Skeletal muscle tissue (tissue), 4 donors: ENCODE data around the gene SMOC2. TPM values are rescaled to one million over a fixed set of nuclear protein-coding genes. Genes with fewer than 3 reads are reported as not detected.
"Not testable (repeated sequence)": the region's sequence is repeated elsewhere in the genome, so short reads cannot be mapped to it uniquely, and the experiment has no call there.

Experiments
- H3K27ac ChIP-seq: one replicate; pipeline ENCODE4 v1.7.0; 2013; ENCODE audit warnings: mild to moderate bottlenecking, low read depth, low read length, inconsistent platforms
- H3K27me3 ChIP-seq, 3 donors: one replicate each; pipeline ENCODE4 v1.7.0; 2013; ENCODE audit warnings: low read length in 3 of 3; ENCODE audit not compliant: control insufficient read depth in 3 of 3, insufficient read depth in 3 of 3
- H3K36me3 ChIP-seq, 3 donors: one replicate each; pipeline ENCODE4 v1.7.0; 2013; ENCODE audit warnings: low read length in 3 of 3; ENCODE audit not compliant: control insufficient read depth in 3 of 3, insufficient read depth in 3 of 3
- H3K4me1 ChIP-seq, 3 donors: one replicate each; pipeline ENCODE4 v1.7.0; 2013; ENCODE audit warnings: low read length in 3 of 3, mild to moderate bottlenecking in 3 of 3; ENCODE audit not compliant: control insufficient read depth in 3 of 3, insufficient read depth in 3 of 3
- H3K4me3 ChIP-seq, 3 donors: one replicate each; pipeline ENCODE4 v1.7.0; 2013; ENCODE audit warnings: low read length in 3 of 3
- H3K9ac ChIP-seq, 3 donors: one replicate each; pipeline ENCODE4 v1.7.0; 2013; ENCODE audit warnings: low read length in 3 of 3, mild to moderate bottlenecking in 3 of 3, moderate library complexity in 2 of 3, low read depth in 1 of 3
- H3K9me3 ChIP-seq, 3 donors: one replicate each; pipeline ENCODE4 v1.7.0; 2013; ENCODE audit warnings: low read length in 3 of 3; ENCODE audit not compliant: control insufficient read depth in 3 of 3
- total RNA-seq: library from RNA; depleted of rRNA; stranded (reverse); fragments of >200 nt; gene quantifications from one replicate; pipeline ENCODE4 v1.2.3, GENCODE V29; 2014
- donor health status: Osteomylitis.

The SMOC2 gene
- total RNA-seq, 1 donor from 2014 or later, result 26.6 TPM

DNA sequence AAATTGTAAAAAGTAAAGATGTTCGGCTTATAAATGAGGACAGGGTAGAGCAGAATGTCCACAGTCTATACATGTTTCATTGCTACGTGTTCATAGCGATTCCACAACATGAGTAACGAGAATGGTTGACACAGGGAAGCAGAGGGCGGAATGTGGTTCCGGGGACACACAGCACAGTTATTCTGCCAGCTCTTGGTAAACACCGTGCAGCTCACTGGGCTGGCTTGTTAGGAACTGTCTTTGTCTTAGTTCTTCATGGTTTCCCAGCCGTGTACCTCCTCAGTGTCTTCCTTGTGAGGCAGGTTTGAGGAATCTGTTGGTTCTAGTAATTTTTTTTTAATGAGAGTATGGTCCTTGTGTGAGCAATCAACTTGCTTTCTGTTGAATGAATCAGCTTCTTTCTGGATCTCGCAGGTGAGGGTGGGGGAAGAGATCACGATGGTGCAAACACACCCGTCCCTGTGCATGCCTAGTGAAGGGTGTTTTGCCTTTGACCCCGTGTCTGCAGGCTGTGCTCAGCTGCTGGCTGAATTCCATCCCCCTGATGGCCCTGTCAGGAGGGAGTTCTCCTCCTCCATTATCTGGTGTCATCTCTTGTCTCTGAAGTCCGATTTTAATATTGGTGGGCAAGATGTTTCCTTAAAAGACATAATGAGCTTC, 168.2 kb downstream of the SMOC2 start:
- Histone ChIP-seq H3K4me1 (no peaks in the 10 kb centered on the region), H3K9ac (no peak overlapping the region), H3K36me3 (peaks cover 0 to 3% (median 0%) of the 10 kb centered on the region in 3 donors), H3K4me3 (no peak overlapping the region), H3K27me3 (peaks cover 0 to 17% (median 5%) of the 10 kb centered on the region in 3 donors), H3K27ac (no peak overlapping the region), H3K9me3 (peaks cover 0 to 2% (median 0%) of the 10 kb centered on the region in 3 donors)

DNA sequence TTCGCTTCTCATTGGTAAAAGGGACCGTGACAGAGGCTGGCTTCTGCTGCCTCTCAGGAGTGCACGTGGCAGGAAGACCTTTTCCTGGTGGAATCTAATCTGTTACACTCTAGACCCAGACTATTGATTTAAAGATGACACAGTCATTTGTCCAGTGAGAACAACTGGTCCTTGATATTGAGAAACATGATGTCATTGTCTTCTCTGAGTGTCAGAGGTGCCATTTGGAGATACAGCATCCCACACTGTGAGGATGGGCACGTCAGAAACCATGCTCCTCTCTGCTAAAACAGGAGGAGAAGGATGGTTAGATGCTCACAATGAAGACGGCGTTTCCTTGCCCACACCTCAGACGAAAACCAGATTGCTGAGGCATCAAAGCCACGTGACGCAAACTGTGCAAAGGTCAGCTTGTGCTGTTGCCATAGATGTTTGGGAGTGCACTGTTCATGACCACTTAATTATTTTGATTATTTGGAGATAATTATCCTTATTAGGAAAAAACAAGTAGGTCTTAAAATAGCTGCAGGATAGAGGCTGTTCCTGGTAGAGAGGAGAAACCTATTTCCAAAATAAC, 169.0 kb downstream of the SMOC2 start:
- H3K27me3 ChIP-seq, result peaks cover 0 to 14% (median 2%) of the 10 kb centered on the region in 3 donors
- H3K36me3 ChIP-seq, result peaks cover 0 to 3% (median 0%) of the 10 kb centered on the region in 3 donors
- H3K9me3 ChIP-seq, result peaks cover 0 to 2% (median 0%) of the 10 kb centered on the region in 3 donors
- H3K27ac ChIP-seq, result no peak overlapping the region
- H3K4me3 ChIP-seq, result no peak overlapping the region
- no peaks in the 10 kb centered on the region for H3K4me1 ChIP-seq
- no peak overlapping the region for H3K9ac ChIP-seq

- not testable (repeated sequence) for H3K27me3 ChIP-seq, H3K4me1 ChIP-seq, H3K9me3 ChIP-seq, H3K9ac ChIP-seq, H3K36me3 ChIP-seq, H3K27ac ChIP-seq, H3K4me3 ChIP-seq
These were observed 170.0 kb downstream of the SMOC2 start for GRCh38 chr6:168610966-168611365.

DNA sequence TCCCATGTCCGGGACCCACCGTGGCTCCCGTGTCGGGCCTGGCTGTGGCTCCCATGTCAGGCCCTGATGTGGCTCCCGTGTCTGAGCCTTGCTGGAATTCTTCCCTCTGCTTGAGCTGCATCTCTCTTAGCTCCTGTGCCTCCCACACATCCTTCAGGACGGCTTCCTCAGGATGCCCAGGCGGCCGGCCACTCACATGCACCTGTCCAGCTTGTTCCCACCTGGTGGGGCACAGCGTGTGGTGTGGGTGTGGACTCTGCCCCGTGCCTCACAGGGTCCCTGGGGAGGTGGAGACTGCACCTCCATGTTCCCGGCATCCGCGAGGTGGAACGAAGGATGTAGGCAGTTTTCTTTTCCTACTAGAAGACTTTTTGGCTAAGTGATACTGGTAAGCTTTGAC, 170.7 kb downstream of the SMOC2 start:
- Histone ChIP-seq H3K27ac (no peak overlapping the region), H3K36me3 (peaks cover 0 to 3% (median 0%) of the 10 kb centered on the region in 3 donors), H3K4me3 (no peak overlapping the region), H3K9me3 (peaks cover 0 to 2% (median 0%) of the 10 kb centered on the region in 3 donors), H3K27me3 (peaks cover 0 to 6% (median 2%) of the 10 kb centered on the region in 3 donors), H3K4me1 (no peaks in the 10 kb centered on the region), H3K9ac (no peak overlapping the region)

DNA sequence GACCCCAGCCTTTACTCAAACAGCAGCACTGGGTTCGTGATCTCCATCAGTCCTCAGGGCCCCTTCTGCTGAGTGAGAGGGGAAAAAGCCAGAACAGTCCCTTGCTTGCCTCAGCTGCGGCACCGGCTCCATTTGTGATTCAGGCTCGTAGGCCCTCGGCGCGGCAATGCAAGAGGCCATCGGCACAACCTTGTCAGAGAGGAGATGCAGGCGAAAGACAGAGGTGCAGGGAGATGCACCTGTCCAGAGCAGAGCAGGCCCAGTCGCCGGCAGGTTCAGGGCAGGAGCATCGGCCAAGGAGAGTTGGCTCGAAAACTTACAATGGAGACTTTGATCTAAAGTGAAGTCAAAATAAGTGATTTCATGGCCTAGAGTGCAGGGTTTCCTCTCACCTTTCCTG, 171.6 kb downstream of the SMOC2 start:
- H3K27me3 ChIP-seq, result peaks cover 0 to 3% (median 2%) of the 10 kb centered on the region in 3 donors
- no peak overlapping the region for H3K9ac ChIP-seq
- H3K4me1 ChIP-seq, result peaks cover 0 to under 1% (median 0%) of the 10 kb centered on the region in 3 donors
- H3K9me3 ChIP-seq, result peaks cover 0 to 2% (median 0%) of the 10 kb centered on the region in 3 donors
- H3K27ac ChIP-seq, result no peak overlapping the region
- H3K4me3 ChIP-seq, result no peak overlapping the region
- peaks cover 0 to 3% (median 0%) of the 10 kb centered on the region in 3 donors for H3K36me3 ChIP-seq

DNA sequence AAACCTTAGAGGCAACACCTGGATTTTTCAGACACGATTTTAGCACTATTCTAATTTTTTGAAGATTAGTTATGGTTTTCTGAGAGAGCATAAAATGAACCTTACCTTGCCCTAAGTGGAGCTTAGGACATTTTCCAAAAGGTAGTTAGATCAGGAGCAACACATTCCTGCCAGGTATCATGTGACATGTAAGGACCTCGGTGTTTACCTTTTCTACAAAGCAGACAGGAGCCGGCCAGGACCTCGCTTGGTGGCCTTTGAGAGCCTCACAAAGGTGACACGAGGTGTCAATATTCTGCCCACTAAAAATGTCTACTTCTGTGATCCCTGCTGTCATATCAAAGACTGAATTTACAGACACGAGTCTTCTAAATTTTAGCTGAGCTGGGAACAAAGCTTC, 174.9 kb downstream of the SMOC2 start:
- H3K27me3 ChIP-seq, result no peaks in the 10 kb centered on the region
- no peak overlapping the region for H3K4me3 ChIP-seq
- H3K27ac ChIP-seq, result no peak overlapping the region
- peaks cover 0 to 2% (median 0%) of the 10 kb centered on the region in 3 donors for H3K9me3 ChIP-seq
- H3K9ac ChIP-seq, result no peak overlapping the region
- peaks cover 0 to 3% (median 0%) of the 10 kb centered on the region in 3 donors for H3K36me3 ChIP-seq
- peaks cover 0 to 9% (median 3%) of the 10 kb centered on the region in 3 donors for H3K4me1 ChIP-seq

DNA sequence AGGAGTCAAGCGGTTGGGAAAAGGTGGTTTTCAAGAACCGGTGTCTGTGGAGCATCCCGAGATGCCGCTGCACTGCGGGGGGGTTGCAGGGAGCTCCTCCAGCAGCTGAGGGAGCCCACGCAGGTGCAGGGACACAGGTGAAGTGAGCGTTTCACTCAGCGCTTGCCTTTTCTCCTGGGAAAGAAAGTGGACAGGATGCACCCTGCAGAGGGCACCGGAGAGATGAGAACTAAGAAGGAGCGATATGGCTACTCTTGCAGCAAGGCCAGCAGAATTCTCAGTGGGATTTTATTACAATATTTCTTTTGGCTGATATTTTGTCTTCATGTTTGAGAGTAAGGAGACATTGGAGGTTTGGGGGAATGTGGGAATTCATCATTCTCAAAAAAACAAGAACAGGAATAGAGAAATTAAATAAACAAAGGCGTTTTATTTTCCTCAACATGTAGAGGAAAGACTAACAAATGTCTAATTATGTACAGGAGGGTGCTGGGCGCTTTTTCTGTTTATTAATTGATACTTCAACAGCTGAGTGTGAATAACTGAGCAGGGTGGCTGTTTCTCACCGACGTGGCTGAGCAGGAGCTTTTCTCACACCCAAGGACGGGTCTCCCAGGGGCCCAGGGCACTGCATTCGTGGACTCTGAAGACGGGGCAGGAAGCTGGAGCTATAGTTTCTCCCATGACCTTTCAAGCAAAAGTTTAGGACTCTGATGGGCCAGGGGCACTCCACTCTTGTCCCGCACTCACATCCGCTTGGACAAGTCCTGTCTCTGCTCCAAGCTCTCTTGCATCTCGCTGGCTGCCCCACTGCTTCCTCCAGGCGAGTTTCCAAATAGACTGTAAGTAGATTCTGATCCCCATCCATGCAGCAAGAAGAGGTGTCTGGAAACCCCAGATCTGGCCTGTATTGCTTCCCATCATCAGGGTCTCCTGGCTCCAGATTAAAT, 176.1 kb downstream of the SMOC2 start:
- Histone ChIP-seq H3K4me1 (peaks cover 0 to 9% (median 3%) of the 10 kb centered on the region in 3 donors), H3K9ac (no peak overlapping the region), H3K4me3 (no peak overlapping the region), H3K9me3 (peaks cover 0 to 2% (median 0%) of the 10 kb centered on the region in 3 donors), H3K27ac (peak overlapping the region; percentile 19), H3K27me3 (no peaks in the 10 kb centered on the region), H3K36me3 (peaks cover 0 to 3% (median 0%) of the 10 kb centered on the region in 3 donors)

DNA sequence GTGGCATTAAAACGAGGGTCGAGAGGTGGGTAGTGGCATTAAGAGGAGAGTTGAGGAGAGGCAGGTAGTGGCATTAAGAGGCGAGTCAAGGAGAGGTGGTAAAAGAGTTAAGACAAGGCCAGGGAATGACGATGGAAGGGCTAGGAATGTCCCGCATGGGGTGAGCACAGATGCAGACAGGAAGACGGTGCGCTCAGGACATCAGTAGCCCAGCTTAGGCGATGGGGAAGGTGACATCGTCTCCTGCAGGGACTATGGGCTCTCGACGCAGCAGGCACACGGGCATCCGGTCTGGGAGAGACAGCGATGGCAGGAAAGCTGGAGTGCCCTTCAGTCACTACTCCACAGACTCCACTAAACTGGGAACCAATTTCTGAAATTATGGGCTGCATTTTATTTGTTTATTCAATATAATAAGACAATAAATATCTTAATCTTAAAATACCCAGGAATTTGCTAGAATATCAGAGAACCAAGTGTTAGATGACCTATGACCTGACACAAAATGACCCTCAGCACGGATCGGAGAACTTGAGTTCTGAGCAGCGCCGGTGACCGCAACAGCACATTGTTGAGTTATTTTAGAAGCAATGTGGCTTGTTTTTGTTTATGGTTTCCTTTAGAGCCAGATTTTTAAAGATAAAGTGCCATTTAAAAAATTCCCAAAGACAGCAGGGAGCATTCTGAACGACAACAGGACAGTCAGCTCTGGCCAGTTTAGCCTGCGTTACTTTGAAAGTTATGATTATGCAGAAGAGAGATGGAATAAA, 177.7 kb downstream of the SMOC2 start:
- peaks cover 0 to 5% (median 0%) of the 10 kb centered on the region in 3 donors for H3K27me3 ChIP-seq
- no peak overlapping the region for H3K27ac ChIP-seq
- H3K4me1 ChIP-seq, result peaks cover 0 to 9% (median 3%) of the 10 kb centered on the region in 3 donors

GRCh38 chr6:168619560-168620314, 178.8 kb downstream of the SMOC2 start:
- H3K36me3 ChIP-seq, result no peaks in the 10 kb centered on the region
- no peak overlapping the region for H3K27ac ChIP-seq
- no peaks in the 10 kb centered on the region for H3K9me3 ChIP-seq
- peaks cover 0 to 5% (median 0%) of the 10 kb centered on the region in 3 donors for H3K27me3 ChIP-seq
- H3K4me3 ChIP-seq, result no peak overlapping the region
- H3K4me1 ChIP-seq, result peaks cover 0 to 9% (median 3%) of the 10 kb centered on the region in 3 donors
- no peak overlapping the region for H3K9ac ChIP-seq

More for the DNA sequence above, 177.7 kb downstream of the SMOC2 start:
- no peaks in the 10 kb centered on the region for H3K36me3 ChIP-seq
- no peaks in the 10 kb centered on the region for H3K9me3 ChIP-seq
- H3K9ac ChIP-seq, result no peak overlapping the region
- H3K4me3 ChIP-seq, result no peak overlapping the region
